Measurements from ENCODE around the gene ADRM1. TPM values are rescaled to one million over a fixed set of nuclear protein-coding genes. Genes with fewer than 3 reads are reported as not detected.

Gene ADRM1
- polyA plus RNA-seq, 2 of the 4 experiments (the other 2 are of a cell fraction) = 87.9 to 130 TPM

DNA sequence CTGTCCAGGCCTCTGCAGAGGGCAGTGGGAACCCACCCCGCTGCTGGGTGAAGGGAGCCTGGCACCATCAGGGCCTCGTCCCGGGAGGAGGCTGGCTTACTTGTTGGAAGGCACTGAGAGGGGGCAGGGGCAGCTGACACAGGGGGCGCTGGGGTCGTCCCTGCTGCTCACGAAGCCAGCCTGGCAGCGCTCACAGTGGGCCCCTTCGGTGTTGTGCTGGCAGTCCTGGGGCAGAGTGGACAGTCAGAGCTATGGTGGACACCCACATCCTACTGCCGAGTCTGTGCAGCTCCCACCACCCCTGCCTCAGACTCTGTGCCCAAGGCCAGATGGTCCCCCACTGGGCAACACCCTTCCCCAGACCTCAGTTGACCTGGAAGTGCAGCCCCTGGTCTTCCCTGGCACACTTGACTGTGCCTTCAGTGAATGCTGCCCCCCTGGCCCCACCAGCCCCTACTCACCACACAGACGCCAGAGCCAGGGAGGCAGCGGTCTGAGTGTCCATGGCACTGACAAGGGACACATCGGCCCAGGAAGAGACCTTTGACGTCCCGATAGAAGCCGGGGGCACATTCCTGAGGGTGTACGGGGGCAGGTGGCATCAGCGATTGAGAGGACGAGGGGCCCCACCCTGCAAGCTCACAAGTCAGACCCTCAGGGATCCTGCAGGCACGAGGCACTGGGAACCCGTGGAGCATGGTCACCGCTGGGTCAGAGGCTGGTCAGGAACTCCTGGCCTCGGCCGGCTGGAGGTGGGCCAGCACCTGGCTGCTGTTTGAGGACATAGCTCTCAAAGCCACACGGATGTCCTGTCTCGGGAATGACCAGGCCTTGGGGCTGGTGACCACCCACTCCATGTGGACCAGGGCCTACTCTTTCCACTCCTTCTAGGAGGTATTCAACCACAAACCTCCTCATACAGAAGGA is 21.4 kb downstream of the ADRM1 start:
- TF ChIP-seq JUN (IDR thresholded peaks at IDR 0.05) (0 out of 5 replicates have a peak, but pooled peaks of 1 of the 2 experiments have one; percentile 9), HOXA7 (CRISPR knock-in tag; IDR thresholded peaks at IDR 0.05) (no peak)
- TF ChIP-seq, protein P1, sequence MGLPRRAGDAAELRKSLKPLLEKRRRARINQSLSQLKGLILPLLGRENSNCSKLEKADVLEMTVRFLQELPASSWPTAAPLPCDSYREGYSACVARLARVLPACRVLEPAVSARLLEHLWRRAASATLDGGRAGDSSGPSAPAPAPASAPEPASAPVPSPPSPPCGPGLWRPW (IDR thresholded peaks at IDR 0.05) = no peak
- Histone ChIP-seq H3K4me2 (no peak overlapping the region), H3K4me1 (peaks cover 11% of the 10 kb centered on the region; the same call in 2 of the 3 replicates), H3K27ac (0 out of 6 replicates have a peak overlapping the region, but pooled peaks of 1 of the 2 experiments have one; percentile 11), H3K9me3 (no peaks in the 10 kb centered on the region), H3K4me3 (no peak overlapping the region)
- ATAC-seq (no peak), DNase-seq (ENCODE audit: low read depth in 1 of 2, low spot score in 1 of 2) (no peak), FAIRE-seq (no peak)
- POLR2A ChIA-PET = no interaction called here
- WGBS (ENCODE audit: missing lambda C conversion rate) = 84% methylated on average over 19 of the region's 25 CpGs
- CTCF ChIA-PET = interaction anchor here (0.5 to 3.9 kb wide), 9 partner anchors 10 to 261 kb away, joined by 3 to 23 read pairs (median 4); no protein-coding TSS in a partner anchor

- WGBS (ENCODE audit: missing lambda C conversion rate) = 90% methylated on average over 5 of the region's 14 CpGs
- no peak overlapping the region for H3K4me3 ChIP-seq
- POLR2A ChIA-PET = no interaction called here
- no peak overlapping the region for H3K4me2 ChIP-seq
- no peak for ATAC-seq
- TF ChIP-seq, protein P1 (IDR thresholded peaks at IDR 0.05) = no peak
- TF ChIP-seq GATA3 (IDR thresholded peaks at IDR 0.05; ENCODE audit: borderline replicate concordance) (no peak), HOXA7 (CRISPR knock-in tag; IDR thresholded peaks at IDR 0.05) (no peak), TFCP2L1 (CRISPR knock-in tag; IDR thresholded peaks at IDR 0.05) (no peak), FOSL2 (IDR thresholded peaks at IDR 0.05) (no peak), FOSL2 (CRISPR knock-in tag; IDR thresholded peaks at IDR 0.05) (no peak), MYC (IDR thresholded peaks at IDR 0.05; ENCODE audit: borderline replicate concordance, low read length) (no peak), NPAS2 (CRISPR knock-in tag; IDR thresholded peaks at IDR 0.05; ENCODE audit: borderline replicate concordance) (no peak), KDM1A (IDR thresholded peaks at IDR 0.05; ENCODE audit: low read depth) (no peak), JUN (IDR thresholded peaks at IDR 0.05) (no peak), CHD2 (IDR thresholded peaks at IDR 0.05; ENCODE audit: low read length, partially characterized antibody) (no peak), RCOR1 (IDR thresholded peaks at IDR 0.05; ENCODE audit: low read depth, low read length) (no peak), CEBPB (IDR thresholded peaks at IDR 0.05) (no peak), HDAC2 (IDR thresholded peaks at IDR 0.05) (no peak), POLR2A (IDR thresholded peaks at IDR 0.05; ENCODE audit: low read length) (no peak)
- TF ChIP-seq, protein P2, sequence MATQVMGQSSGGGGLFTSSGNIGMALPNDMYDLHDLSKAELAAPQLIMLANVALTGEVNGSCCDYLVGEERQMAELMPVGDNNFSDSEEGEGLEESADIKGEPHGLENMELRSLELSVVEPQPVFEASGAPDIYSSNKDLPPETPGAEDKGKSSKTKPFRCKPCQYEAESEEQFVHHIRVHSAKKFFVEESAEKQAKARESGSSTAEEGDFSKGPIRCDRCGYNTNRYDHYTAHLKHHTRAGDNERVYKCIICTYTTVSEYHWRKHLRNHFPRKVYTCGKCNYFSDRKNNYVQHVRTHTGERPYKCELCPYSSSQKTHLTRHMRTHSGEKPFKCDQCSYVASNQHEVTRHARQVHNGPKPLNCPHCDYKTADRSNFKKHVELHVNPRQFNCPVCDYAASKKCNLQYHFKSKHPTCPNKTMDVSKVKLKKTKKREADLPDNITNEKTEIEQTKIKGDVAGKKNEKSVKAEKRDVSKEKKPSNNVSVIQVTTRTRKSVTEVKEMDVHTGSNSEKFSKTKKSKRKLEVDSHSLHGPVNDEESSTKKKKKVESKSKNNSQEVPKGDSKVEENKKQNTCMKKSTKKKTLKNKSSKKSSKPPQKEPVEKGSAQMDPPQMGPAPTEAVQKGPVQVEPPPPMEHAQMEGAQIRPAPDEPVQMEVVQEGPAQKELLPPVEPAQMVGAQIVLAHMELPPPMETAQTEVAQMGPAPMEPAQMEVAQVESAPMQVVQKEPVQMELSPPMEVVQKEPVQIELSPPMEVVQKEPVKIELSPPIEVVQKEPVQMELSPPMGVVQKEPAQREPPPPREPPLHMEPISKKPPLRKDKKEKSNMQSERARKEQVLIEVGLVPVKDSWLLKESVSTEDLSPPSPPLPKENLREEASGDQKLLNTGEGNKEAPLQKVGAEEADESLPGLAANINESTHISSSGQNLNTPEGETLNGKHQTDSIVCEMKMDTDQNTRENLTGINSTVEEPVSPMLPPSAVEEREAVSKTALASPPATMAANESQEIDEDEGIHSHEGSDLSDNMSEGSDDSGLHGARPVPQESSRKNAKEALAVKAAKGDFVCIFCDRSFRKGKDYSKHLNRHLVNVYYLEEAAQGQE (IDR thresholded peaks at IDR 0.05) = no peak
- TF ChIP-seq, protein P3, sequence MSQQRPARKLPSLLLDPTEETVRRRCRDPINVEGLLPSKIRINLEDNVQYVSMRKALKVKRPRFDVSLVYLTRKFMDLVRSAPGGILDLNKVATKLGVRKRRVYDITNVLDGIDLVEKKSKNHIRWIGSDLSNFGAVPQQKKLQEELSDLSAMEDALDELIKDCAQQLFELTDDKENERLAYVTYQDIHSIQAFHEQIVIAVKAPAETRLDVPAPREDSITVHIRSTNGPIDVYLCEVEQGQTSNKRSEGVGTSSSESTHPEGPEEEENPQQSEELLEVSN (IDR thresholded peaks at IDR 0.05; ENCODE audit: borderline replicate concordance, low read depth) = no peak
- no peak for DNase-seq (ENCODE audit: low read depth in 1 of 2, low spot score in 1 of 2)
- H3K4me1 ChIP-seq = peaks cover 11% of the 10 kb centered on the region; the same call in 2 of the 3 replicates
- H3K9me3 ChIP-seq = no peaks in the 10 kb centered on the region
- CTCF ChIA-PET = interaction anchor here (0.9 to 3.9 kb wide), 7 partner anchors 19 to 57 kb away, joined by 3 to 23 read pairs (median 4); no protein-coding TSS in a partner anchor
- H3K27ac ChIP-seq = no peak overlapping the region; a peak in 1 of 6 replicates
- FAIRE-seq = no peak
Measured at GRCh38 chr20:62325172-62325905, 22.5 kb downstream of the ADRM1 start.
